ENCODE results near the gene ASB5. TPM values are rescaled to one million over a fixed set of nuclear protein-coding genes. Genes with fewer than 3 reads are reported as not detected.

ASB5 gene
- total and polyA plus RNA-seq, 2 donors (not counting 1 experiment from before 2014, with no cell fraction given), result not detected

DNA sequence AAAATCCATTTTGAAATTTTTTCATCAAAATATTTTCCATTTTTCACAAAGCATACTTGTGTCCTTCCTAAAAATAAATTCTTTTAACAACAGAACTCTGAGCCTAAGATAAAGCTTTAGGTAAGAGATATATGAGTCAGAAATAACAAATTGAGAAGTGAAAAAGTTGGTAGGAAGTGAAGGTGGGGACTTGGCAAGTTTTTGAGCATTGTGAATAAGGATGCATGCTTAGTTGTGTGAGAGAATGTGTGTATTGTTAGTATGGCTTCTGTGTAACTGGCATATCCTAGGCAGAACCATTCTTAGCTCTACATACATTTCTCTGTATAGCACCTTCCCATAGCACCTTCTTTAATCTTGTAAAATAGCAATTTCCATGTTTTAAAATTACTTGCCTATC, 6.8 kb downstream of the ASB5 start:
- H3K4me3 ChIP-seq (ENCODE audit: control extremely low read depth in 1 of 5, extremely low read depth in 1 of 5, insufficient read depth in 1 of 5, low read depth in 2 of 5, low read length in 4 of 5), result no peak overlapping the region
- H3K9me3 Mint-ChIP-seq (ENCODE audit: insufficient read depth), result no peaks in the 10 kb centered on the region
- H4K20me1 ChIP-seq (ENCODE audit: control insufficient read depth, insufficient read depth, low read length, poor library complexity, severe bottlenecking), result no peaks in the 10 kb centered on the region
- H3K4me3 Mint-ChIP-seq, result no peak overlapping the region
- no peaks in the 10 kb centered on the region for H3K79me2 ChIP-seq (ENCODE audit: control insufficient read depth, insufficient read depth, low read length)
- peaks cover 4% of the 10 kb centered on the region for H3K27me3 Mint-ChIP-seq
- H3K36me3 ChIP-seq (replicated peaks in 1 of 2; ENCODE audit: control extremely low read depth in 1 of 2, control insufficient read depth in 1 of 2, extremely low read depth in 1 of 2, insufficient read depth in 2 of 2, low read length in 1 of 2), result no peaks in the 10 kb centered on the region
- POLR2A ChIA-PET, result no interaction called here
- no peak for TF ChIP-seq EZH2 (IDR thresholded peaks at IDR 0.05; ENCODE audit: borderline replicate concordance, insufficient read depth, low read depth, low read length, poor library complexity, severe bottlenecking)
- TF ChIP-seq, protein P1, sequence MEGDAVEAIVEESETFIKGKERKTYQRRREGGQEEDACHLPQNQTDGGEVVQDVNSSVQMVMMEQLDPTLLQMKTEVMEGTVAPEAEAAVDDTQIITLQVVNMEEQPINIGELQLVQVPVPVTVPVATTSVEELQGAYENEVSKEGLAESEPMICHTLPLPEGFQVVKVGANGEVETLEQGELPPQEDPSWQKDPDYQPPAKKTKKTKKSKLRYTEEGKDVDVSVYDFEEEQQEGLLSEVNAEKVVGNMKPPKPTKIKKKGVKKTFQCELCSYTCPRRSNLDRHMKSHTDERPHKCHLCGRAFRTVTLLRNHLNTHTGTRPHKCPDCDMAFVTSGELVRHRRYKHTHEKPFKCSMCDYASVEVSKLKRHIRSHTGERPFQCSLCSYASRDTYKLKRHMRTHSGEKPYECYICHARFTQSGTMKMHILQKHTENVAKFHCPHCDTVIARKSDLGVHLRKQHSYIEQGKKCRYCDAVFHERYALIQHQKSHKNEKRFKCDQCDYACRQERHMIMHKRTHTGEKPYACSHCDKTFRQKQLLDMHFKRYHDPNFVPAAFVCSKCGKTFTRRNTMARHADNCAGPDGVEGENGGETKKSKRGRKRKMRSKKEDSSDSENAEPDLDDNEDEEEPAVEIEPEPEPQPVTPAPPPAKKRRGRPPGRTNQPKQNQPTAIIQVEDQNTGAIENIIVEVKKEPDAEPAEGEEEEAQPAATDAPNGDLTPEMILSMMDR (IDR thresholded peaks at IDR 0.05), result no peak
- ATAC-seq (ENCODE audit: low read depth) (no peak), DNase-seq (no peak)
- no peak overlapping the region for H3K4me2 ChIP-seq (replicated peaks; ENCODE audit: low read depth, low read length, poor library complexity, severe bottlenecking)
- no peaks in the 10 kb centered on the region for H3K4me1 Mint-ChIP-seq
- no peak overlapping the region for H3K27ac ChIP-seq (ENCODE audit: low read length in 2 of 2)
- intact Hi-C loops (cut with micrococcal nuclease), result no loop called here
- H3K9ac ChIP-seq (ENCODE audit: low read length), result no peak overlapping the region
- no peak overlapping the region for H3K27ac Mint-ChIP-seq
- H3K9me3 ChIP-seq (ENCODE audit: control extremely low read depth in 1 of 3, control insufficient read depth in 2 of 3, insufficient read depth in 1 of 3, low read length in 2 of 3), result no peaks in the 10 kb centered on the region
- H3K4me1 ChIP-seq (ENCODE audit: control insufficient read depth in 2 of 2, insufficient read depth in 2 of 2, low read length in 2 of 2), result no peaks in the 10 kb centered on the region
- H3K27me3 ChIP-seq (replicated peaks in 1 of 4; ENCODE audit: control extremely low read depth in 1 of 4, control insufficient read depth in 3 of 4, insufficient read depth in 4 of 4, low read length in 3 of 4), result no peaks in the 10 kb centered on the region
- H2AFZ ChIP-seq (ENCODE audit: insufficient read depth, low read depth, low read length, poor library complexity, severe bottlenecking), result no peak overlapping the region
- CTCF ChIA-PET, result no interaction called here

DNA sequence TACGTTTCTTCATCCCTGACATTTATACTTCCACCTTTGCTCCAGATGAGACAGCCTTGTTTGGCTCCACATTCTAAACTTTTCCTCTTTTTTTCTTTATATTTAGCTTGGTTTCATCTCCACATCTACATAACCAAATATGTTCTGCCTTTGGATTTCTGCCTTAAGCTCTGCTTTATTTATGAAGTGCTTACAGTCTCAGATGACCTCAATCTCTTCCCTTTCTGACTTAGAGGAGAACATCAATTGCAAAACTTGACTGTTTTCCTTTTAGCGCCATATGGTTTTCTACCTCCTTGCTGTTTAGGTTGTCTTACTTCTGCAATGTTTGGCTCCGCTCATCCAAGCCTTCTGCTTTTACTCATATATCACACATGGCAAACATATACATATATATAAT, 7.5 kb downstream of the ASB5 start:
- CTCF ChIA-PET, result no interaction called here
- no peaks in the 10 kb centered on the region for H3K9me3 ChIP-seq (ENCODE audit: control extremely low read depth in 1 of 3, control insufficient read depth in 2 of 3, insufficient read depth in 1 of 3, low read length in 2 of 3)
- intact Hi-C loops (cut with micrococcal nuclease), result no loop called here
- H3K27ac ChIP-seq (ENCODE audit: low read length in 2 of 2), result no peak overlapping the region
- Mint-ChIP-seq H3K4me3 (no peak overlapping the region), H3K9me3 (ENCODE audit: insufficient read depth) (no peaks in the 10 kb centered on the region), H3K27ac (no peak overlapping the region), H3K27me3 (peaks cover 8% of the 10 kb centered on the region), H3K4me1 (no peaks in the 10 kb centered on the region)
- ATAC-seq (ENCODE audit: low read depth), result no peak
- no peaks in the 10 kb centered on the region for H3K36me3 ChIP-seq (replicated peaks in 1 of 2; ENCODE audit: control extremely low read depth in 1 of 2, control insufficient read depth in 1 of 2, extremely low read depth in 1 of 2, insufficient read depth in 2 of 2, low read length in 1 of 2)
- H3K27me3 ChIP-seq (replicated peaks in 1 of 4; ENCODE audit: control extremely low read depth in 1 of 4, control insufficient read depth in 3 of 4, insufficient read depth in 4 of 4, low read length in 3 of 4), result no peaks in the 10 kb centered on the region
- no peak overlapping the region for H3K4me3 ChIP-seq (ENCODE audit: control extremely low read depth in 1 of 5, extremely low read depth in 1 of 5, insufficient read depth in 1 of 5, low read depth in 2 of 5, low read length in 4 of 5)
- WGBS (ENCODE audit: insufficient coverage), result 93% methylated on average over 2 of the region's 3 CpGs
- no peak overlapping the region for H3K4me2 ChIP-seq (replicated peaks; ENCODE audit: low read depth, low read length, poor library complexity, severe bottlenecking)
- H3K4me1 ChIP-seq (ENCODE audit: control insufficient read depth in 2 of 2, insufficient read depth in 2 of 2, low read length in 2 of 2), result no peaks in the 10 kb centered on the region
- POLR2A ChIA-PET, result no interaction called here
- no peak overlapping the region for H3K9ac ChIP-seq (ENCODE audit: low read length)
- no peaks in the 10 kb centered on the region for H4K20me1 ChIP-seq (ENCODE audit: control insufficient read depth, insufficient read depth, low read length, poor library complexity, severe bottlenecking)
- TF ChIP-seq, protein P1 (IDR thresholded peaks at IDR 0.05), result no peak
- TF ChIP-seq EZH2 (IDR thresholded peaks at IDR 0.05; ENCODE audit: borderline replicate concordance, insufficient read depth, low read depth, low read length, poor library complexity, severe bottlenecking), result no peak
- no peaks in the 10 kb centered on the region for H3K79me2 ChIP-seq (ENCODE audit: control insufficient read depth, insufficient read depth, low read length)
- DNase-seq, result no peak
- no peak overlapping the region for H2AFZ ChIP-seq (ENCODE audit: insufficient read depth, low read depth, low read length, poor library complexity, severe bottlenecking)
